ENCODE results near the gene EMX1. TPM values are rescaled to one million over a fixed set of nuclear protein-coding genes. Genes with fewer than 3 reads are reported as not detected.

The EMX1 gene
- total and polyA plus RNA-seq, 2 of the 13 experiments (the other 11 are each of a cell fraction or from before 2014, with no cell fraction given) = 0.62 to 4.9 TPM

- Histone ChIP-seq H2AFZ (ENCODE audit: low read length) (no peak overlapping the region), H3K36me3 (replicated peaks in 1 of 2; ENCODE audit: control insufficient read depth in 1 of 2, insufficient read depth in 2 of 2, low read length in 2 of 2) (peaks cover 1 to 3% of the 10 kb centered on the region in 2 experiments; a peak in 1 of 5 replicates), H3K4me1 (ENCODE audit: insufficient read depth, low read length) (no peaks in the 10 kb centered on the region), H3K79me2 (ENCODE audit: insufficient read depth, low read length) (no peaks in the 10 kb centered on the region), H3K4me3 (replicated peaks in 1 of 3; ENCODE audit: insufficient read depth in 1 of 3, low read depth in 2 of 3, low read length in 3 of 3) (no peak overlapping the region), H4K20me1 (ENCODE audit: insufficient read depth, low read length) (no peaks in the 10 kb centered on the region), H3K27me3 (ENCODE audit: control insufficient read depth in 1 of 2, insufficient read depth in 2 of 2, low read length in 2 of 2) (no peaks in the 10 kb centered on the region), H3K9me3 (ENCODE audit: low read length) (no peaks in the 10 kb centered on the region), H3K4me2 (ENCODE audit: low read depth, low read length) (no peak overlapping the region), H3K27ac (ENCODE audit: extremely low read length, insufficient read depth, low read length) (no peak overlapping the region), H3K9ac (ENCODE audit: insufficient read depth, low read depth, low read length) (no peak overlapping the region)
- DNase-seq (ENCODE audit: low spot score) (no peak), FAIRE-seq (no peak), ATAC-seq (no peak)
- ChIA-PET POLR2A (no interaction called here), CTCF (ENCODE audit: low intra/inter-chr PET ratio, low total read pairs) (no interaction called here)
- no peak for TF ChIP-seq ZNF558 (CRISPR knock-in tag; IDR thresholded peaks at IDR 0.05; ENCODE audit: borderline replicate concordance)
- BruUV-seq (replicated peaks) = no TSS peak
- intact Hi-C loops (cut with micrococcal nuclease; ENCODE audit: unreplicated experiment) = no loop called here
- in situ Hi-C loops (cut with HindIII; ENCODE audit: extremely low pct_ligation_motif_present, low pct_unique_long_range_greater_than_20kb) = no loop called here
- WGBS (ENCODE audit: low lambda C conversion rate) = 84% methylated on average over 11 of the region's 12 CpGs
These were observed 37.3 kb downstream of the EMX1 start for GRCh38 chr2:72954376-72955227.

GRCh38 chr2:72955228-72956049, 38.1 kb downstream of the EMX1 start:
- Histone ChIP-seq H4K20me1 (ENCODE audit: insufficient read depth, low read length) (no peaks in the 10 kb centered on the region), H3K79me2 (ENCODE audit: insufficient read depth, low read length) (no peaks in the 10 kb centered on the region), H3K36me3 (replicated peaks in 1 of 2; ENCODE audit: control insufficient read depth in 1 of 2, insufficient read depth in 2 of 2, low read length in 2 of 2) (peaks cover 1 to 3% of the 10 kb centered on the region in 2 experiments; a peak in 1 of 5 replicates), H3K27ac (ENCODE audit: extremely low read length, insufficient read depth, low read length) (no peak overlapping the region), H3K4me1 (ENCODE audit: insufficient read depth, low read length) (no peaks in the 10 kb centered on the region), H3K9ac (ENCODE audit: insufficient read depth, low read depth, low read length) (no peak overlapping the region), H3K4me3 (replicated peaks in 1 of 3; ENCODE audit: insufficient read depth in 1 of 3, low read depth in 2 of 3, low read length in 3 of 3) (no peak overlapping the region), H3K27me3 (ENCODE audit: control insufficient read depth in 1 of 2, insufficient read depth in 2 of 2, low read length in 2 of 2) (no peaks in the 10 kb centered on the region), H2AFZ (ENCODE audit: low read length) (no peak overlapping the region), H3K9me3 (ENCODE audit: low read length) (no peaks in the 10 kb centered on the region), H3K4me2 (ENCODE audit: low read depth, low read length) (no peak overlapping the region)
- ATAC-seq = no peak
- BruUV-seq (replicated peaks) = no TSS peak
- FAIRE-seq = no peak
- POLR2A ChIA-PET = no interaction called here
- intact Hi-C loops (cut with micrococcal nuclease; ENCODE audit: unreplicated experiment) = no loop called here
- CTCF ChIA-PET (ENCODE audit: low intra/inter-chr PET ratio, low total read pairs) = no interaction called here
- in situ Hi-C loops (cut with HindIII; ENCODE audit: extremely low pct_ligation_motif_present, low pct_unique_long_range_greater_than_20kb) = no loop called here
- DNase-seq (ENCODE audit: low spot score) = no peak
- WGBS (ENCODE audit: low lambda C conversion rate) = 96% methylated on average over 23 of the region's 24 CpGs
- no peak for TF ChIP-seq ZNF138 (CRISPR knock-in tag; IDR thresholded peaks at IDR 0.05; ENCODE audit: low read depth)
- TF ChIP-seq HDAC6 (IDR thresholded peaks at IDR 0.05; ENCODE audit: low read depth, low read length) = no peak
- TF ChIP-seq ZNF24 (IDR thresholded peaks at IDR 0.05) = no peak
- no peak for TF ChIP-seq ATAD3A (CRISPR knock-in tag; IDR thresholded peaks at IDR 0.05)
- TF ChIP-seq, protein P1, sequence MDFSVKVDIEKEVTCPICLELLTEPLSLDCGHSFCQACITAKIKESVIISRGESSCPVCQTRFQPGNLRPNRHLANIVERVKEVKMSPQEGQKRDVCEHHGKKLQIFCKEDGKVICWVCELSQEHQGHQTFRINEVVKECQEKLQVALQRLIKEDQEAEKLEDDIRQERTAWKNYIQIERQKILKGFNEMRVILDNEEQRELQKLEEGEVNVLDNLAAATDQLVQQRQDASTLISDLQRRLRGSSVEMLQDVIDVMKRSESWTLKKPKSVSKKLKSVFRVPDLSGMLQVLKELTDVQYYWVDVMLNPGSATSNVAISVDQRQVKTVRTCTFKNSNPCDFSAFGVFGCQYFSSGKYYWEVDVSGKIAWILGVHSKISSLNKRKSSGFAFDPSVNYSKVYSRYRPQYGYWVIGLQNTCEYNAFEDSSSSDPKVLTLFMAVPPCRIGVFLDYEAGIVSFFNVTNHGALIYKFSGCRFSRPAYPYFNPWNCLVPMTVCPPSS (IDR thresholded peaks at IDR 0.05) = no peak
- no peak for TF ChIP-seq HNRNPL (IDR thresholded peaks at IDR 0.05; ENCODE audit: low read depth, low read length)
- no peak for TF ChIP-seq KDM3A (CRISPR knock-in tag; IDR thresholded peaks at IDR 0.05; ENCODE audit: low read depth)
- TF ChIP-seq ZNF552 (CRISPR knock-in tag; IDR thresholded peaks at IDR 0.05; ENCODE audit: borderline replicate concordance) = no peak
- TF ChIP-seq, protein P2, sequence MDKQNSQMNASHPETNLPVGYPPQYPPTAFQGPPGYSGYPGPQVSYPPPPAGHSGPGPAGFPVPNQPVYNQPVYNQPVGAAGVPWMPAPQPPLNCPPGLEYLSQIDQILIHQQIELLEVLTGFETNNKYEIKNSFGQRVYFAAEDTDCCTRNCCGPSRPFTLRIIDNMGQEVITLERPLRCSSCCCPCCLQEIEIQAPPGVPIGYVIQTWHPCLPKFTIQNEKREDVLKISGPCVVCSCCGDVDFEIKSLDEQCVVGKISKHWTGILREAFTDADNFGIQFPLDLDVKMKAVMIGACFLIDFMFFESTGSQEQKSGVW (CRISPR knock-in tag; IDR thresholded peaks at IDR 0.05; ENCODE audit: borderline replicate concordance) = no peak
- TF ChIP-seq KDM5B (CRISPR knock-in tag; IDR thresholded peaks at IDR 0.05; ENCODE audit: borderline replicate concordance) = no peak
- TF ChIP-seq GATA4 (IDR thresholded peaks at IDR 0.05; ENCODE audit: borderline replicate concordance, low read depth) = no peak
- no peak for TF ChIP-seq NBN (conservative IDR thresholded peaks at IDR 0.05)
- no peak for TF ChIP-seq ZNF10 (CRISPR knock-in tag; IDR thresholded peaks at IDR 0.05; ENCODE audit: borderline replicate concordance, low read depth)
- TF ChIP-seq ZNF7 (CRISPR knock-in tag; IDR thresholded peaks at IDR 0.05) = no peak
- no peak for TF ChIP-seq KDM6A (CRISPR knock-in tag; IDR thresholded peaks at IDR 0.05; ENCODE audit: low read depth)

All from HepG2 (cell line).